ENCODE data around the gene ADSL. TPM values are rescaled to one million over a fixed set of nuclear protein-coding genes. Genes with fewer than 3 reads are reported as not detected.

The ADSL gene
- total RNA-seq, 4 donors from 2014 or later: 32.0 to 98.1 (median 77.8) TPM

DNA sequence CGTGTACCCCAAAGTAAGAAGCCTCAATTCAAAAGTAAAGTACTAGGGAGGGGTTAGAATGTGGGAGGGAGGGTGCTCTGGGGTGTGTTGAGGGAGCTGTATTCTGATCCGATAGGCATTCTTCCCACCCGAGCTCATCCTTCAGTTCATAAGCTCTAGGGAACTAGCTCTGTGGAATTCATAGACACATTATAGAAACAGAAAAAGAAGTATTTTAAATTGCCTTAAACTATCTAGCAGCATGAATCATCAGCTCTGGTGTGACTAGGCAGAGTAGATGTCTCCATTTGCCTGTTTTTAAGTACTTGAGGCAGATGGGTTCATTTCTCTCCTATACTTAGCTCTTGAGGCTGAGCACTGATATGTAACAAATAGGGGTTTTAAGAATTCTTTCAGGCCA lies 16.8 kb downstream of the ADSL start:
- no peak overlapping the region for H3K4me3 ChIP-seq

DNA sequence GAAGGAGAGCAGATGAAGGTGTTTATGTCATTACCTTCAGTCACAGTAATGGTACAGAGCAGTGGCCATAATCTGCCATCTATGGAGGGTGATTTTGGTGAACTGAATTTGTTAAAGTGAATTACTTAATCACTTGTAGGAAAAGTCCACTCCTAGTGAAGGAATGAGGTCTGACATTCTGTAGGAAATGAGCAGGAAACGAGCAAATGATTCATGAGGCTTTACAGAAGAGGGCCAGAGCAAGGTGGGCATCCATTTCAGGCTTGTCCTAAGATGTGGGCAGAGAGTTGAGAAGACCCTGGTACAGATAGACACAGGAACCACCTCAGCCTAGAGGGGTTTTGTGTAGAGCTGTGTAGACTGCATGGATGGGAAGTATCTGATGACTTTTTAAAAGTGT lies 18.1 kb downstream of the ADSL start:
- intact Hi-C loops (cut with DNase I): no loop called here
- no peak for TF ChIP-seq POLR2A (IDR thresholded peaks at IDR 0.05)
- TF ChIP-seq, protein P1, sequence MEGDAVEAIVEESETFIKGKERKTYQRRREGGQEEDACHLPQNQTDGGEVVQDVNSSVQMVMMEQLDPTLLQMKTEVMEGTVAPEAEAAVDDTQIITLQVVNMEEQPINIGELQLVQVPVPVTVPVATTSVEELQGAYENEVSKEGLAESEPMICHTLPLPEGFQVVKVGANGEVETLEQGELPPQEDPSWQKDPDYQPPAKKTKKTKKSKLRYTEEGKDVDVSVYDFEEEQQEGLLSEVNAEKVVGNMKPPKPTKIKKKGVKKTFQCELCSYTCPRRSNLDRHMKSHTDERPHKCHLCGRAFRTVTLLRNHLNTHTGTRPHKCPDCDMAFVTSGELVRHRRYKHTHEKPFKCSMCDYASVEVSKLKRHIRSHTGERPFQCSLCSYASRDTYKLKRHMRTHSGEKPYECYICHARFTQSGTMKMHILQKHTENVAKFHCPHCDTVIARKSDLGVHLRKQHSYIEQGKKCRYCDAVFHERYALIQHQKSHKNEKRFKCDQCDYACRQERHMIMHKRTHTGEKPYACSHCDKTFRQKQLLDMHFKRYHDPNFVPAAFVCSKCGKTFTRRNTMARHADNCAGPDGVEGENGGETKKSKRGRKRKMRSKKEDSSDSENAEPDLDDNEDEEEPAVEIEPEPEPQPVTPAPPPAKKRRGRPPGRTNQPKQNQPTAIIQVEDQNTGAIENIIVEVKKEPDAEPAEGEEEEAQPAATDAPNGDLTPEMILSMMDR (IDR thresholded peaks at IDR 0.05): no peak
- H3K27me3 ChIP-seq: no peaks in the 10 kb centered on the region
- H3K4me1 ChIP-seq: peaks cover 0 to 17% (median 0%) of the 10 kb centered on the region in 3 donors
- DNase-seq: no peak
- H3K9me3 ChIP-seq: no peaks in the 10 kb centered on the region
- 80 to 100% methylated on average over 1 of the region's 1 CpG for WGBS, 2 donors
- no peak overlapping the region for H3K4me3 ChIP-seq
- no peak overlapping the region for H3K27ac ChIP-seq
- H3K36me3 ChIP-seq: peaks cover 44 to 93% (median 62%) of the 10 kb centered on the region in 3 donors

More for the DNA sequence above, 16.8 kb downstream of the ADSL start:
- Histone ChIP-seq H3K9me3 (no peaks in the 10 kb centered on the region), H3K27me3 (no peaks in the 10 kb centered on the region), H3K36me3 (peaks cover 44 to 100% (median 65%) of the 10 kb centered on the region in 3 donors), H3K27ac (no peak overlapping the region), H3K4me1 (peaks cover 0 to 11% (median 0%) of the 10 kb centered on the region in 3 donors)
- intact Hi-C loops (cut with DNase I): no loop called here
- TF ChIP-seq, protein P1 (IDR thresholded peaks at IDR 0.05): no peak
- no peak for TF ChIP-seq POLR2A (IDR thresholded peaks at IDR 0.05)
- DNase-seq: no peak
- 91 to 95% methylated on average over 3 of the region's 3 CpGs for WGBS, 2 donors

DNA sequence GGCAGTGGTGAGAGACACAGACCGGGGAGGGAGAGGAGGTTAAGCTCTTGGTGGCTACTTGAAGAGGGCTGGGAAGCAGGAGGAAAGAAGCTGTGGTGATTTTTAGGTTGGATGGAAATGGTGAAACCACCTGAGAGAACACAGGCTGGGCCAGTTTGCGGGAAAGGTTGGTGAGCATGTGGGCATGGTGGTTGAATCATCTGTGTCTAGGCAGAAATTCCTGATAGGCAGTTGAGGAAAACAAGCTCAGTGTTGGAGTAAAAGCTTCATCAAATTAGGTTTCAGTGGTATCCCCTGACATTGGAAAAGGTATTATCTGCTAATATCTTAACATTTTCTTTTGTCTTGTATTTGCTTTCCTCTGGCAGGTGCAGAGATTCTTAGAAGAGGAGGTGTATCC lies 19.8 kb downstream of the ADSL start:
- TF ChIP-seq, protein P1 (IDR thresholded peaks at IDR 0.05): no peak
- no peak for TF ChIP-seq POLR2A (IDR thresholded peaks at IDR 0.05)
- intact Hi-C loops (cut with DNase I): no loop called here
- WGBS, 2 donors: 95 to 98% methylated on average over 2 of the region's 2 CpGs
- peaks cover 36 to 77% (median 47%) of the 10 kb centered on the region in 3 donors for H3K36me3 ChIP-seq
- H3K4me3 ChIP-seq: no peak overlapping the region
- H3K27ac ChIP-seq: no peak overlapping the region
- H3K9me3 ChIP-seq: no peaks in the 10 kb centered on the region
- DNase-seq: no peak
- H3K4me1 ChIP-seq: peaks cover 0 to 27% (median 2%) of the 10 kb centered on the region in 3 donors
- H3K27me3 ChIP-seq: no peaks in the 10 kb centered on the region

DNA sequence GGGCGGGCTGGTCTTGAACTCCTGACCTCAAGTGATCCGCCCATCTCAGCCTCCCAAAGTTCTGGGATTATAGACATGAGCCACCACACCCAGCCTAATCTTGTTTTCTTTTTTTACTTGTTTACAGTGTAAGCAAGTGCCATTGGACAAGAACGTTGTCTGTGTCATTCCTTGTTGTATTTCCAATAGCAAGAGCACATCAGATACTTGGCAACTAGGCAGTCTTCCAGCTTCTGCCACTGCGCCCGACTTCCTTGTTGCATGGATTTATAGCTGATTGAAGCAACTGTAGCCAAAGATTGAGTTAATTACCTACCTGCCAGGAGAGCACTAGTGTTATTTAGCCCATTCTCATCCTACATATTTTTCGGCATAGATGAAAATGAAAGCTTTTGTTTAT lies 21.0 kb downstream of the ADSL start:
- no peak overlapping the region for H3K27ac ChIP-seq
- no peaks in the 10 kb centered on the region for H3K9me3 ChIP-seq
- intact Hi-C loops (cut with DNase I): no loop called here
- H3K4me3 ChIP-seq: no peak overlapping the region
- H3K36me3 ChIP-seq: peaks cover 27 to 64% (median 34%) of the 10 kb centered on the region in 3 donors
- DNase-seq: no peak
- WGBS, 2 donors: 55 to 72% methylated on average over 6 of the region's 6 CpGs
- no peak for TF ChIP-seq POLR2A (IDR thresholded peaks at IDR 0.05)
- TF ChIP-seq, protein P1 (IDR thresholded peaks at IDR 0.05): no peak
- H3K4me1 ChIP-seq: peaks cover 4 to 39% (median 7%) of the 10 kb centered on the region in 3 donors
- H3K27me3 ChIP-seq: no peaks in the 10 kb centered on the region

DNA sequence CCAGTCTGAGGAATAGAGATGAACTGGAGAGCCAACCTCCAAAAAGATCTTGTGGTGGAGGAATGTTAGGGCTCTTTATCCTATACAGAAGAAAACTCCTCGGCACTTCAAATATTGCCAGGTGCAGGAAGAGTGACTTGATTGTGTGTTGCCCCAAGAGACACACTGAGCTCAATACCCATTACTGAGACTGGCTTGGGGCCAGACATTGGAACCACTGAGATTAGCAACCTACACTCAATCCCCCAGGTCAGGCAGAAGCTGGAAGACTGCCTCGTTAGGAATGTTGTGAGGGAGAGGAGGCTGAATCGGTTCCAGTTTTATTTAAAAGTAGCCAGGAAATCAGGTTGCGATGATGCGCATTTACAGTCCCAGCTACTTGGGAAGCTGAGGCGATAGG lies 21.7 kb downstream of the ADSL start:
- Histone ChIP-seq H3K4me1 (peaks cover 4 to 46% (median 7%) of the 10 kb centered on the region in 3 donors), H3K27me3 (no peaks in the 10 kb centered on the region), H3K9me3 (no peaks in the 10 kb centered on the region), H3K4me3 (no peak overlapping the region), H3K36me3 (peaks cover 20 to 57% (median 28%) of the 10 kb centered on the region in 3 donors), H3K27ac (peak overlapping the region in 2 of 4 donors; percentile 4 to 34)
- 82 to 89% methylated on average over 6 of the region's 6 CpGs for WGBS, 2 donors
- intact Hi-C loops (cut with DNase I): no loop called here
- no peak for TF ChIP-seq POLR2A (IDR thresholded peaks at IDR 0.05)
- TF ChIP-seq, protein P1 (IDR thresholded peaks at IDR 0.05): no peak
- no peak for DNase-seq
